ENCODE data around the gene LSM11.
A peak's percentile ranks its signal among the peaks of the same experiment; 100 is the strongest.
"Not testable (repeated sequence)": the region's sequence is repeated elsewhere in the genome, so short reads cannot be mapped to it uniquely, and the experiment has no call there.

LSM11 gene

DNA sequence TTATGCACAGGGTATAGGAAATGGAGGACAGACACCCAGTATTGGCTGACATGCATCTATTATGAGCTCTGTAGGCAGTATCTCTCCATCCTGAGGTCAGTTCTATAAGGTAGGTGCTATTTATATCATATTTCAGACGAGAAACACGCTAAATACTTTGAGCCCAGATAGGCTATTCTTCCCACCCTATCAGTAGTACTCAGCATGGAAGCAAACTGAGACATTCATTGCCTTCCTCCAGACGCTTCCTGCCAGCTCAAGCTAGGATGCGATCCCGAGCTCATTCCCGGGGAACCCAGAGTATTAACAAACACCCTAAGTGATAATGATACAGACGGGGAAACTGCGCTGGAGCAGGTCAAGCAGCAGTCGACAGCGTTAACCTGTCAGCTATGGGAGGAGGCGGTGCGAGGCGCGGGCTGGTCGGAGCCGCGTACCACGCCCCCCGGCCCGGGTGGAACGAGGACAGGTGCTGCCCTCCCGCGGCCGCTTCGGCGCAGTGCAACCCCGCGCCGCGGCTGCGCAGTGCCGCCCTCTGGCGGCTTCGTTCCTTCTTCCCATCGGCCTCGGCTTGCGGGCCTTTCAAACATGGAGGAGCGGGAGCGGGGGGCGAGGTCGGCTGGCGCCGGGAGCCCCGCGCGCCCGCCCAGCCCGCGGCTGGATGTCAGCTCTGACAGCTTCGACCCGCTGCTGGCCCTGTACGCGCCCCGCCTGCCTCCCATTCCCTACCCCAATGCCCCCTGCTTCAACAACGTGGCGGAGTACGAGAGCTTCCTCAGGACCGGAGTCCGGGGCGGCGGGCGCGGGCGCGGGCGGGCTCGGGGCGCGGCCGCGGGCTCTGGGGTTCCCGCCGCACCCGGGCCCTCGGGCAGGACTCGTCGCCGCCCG is at the start of gene LSM11:
Gene LSM11, plus strand, starts transcription at position 550 of the 888 bp plus-strand sequence. Its CDS starts 39 bp downstream, at position 589.
- H3K27ac ChIP-seq, result peak within 1 kb of the TSS; percentile 77; the same call in 1 of the 2 replicates
- TF ChIP-seq, protein P1, sequence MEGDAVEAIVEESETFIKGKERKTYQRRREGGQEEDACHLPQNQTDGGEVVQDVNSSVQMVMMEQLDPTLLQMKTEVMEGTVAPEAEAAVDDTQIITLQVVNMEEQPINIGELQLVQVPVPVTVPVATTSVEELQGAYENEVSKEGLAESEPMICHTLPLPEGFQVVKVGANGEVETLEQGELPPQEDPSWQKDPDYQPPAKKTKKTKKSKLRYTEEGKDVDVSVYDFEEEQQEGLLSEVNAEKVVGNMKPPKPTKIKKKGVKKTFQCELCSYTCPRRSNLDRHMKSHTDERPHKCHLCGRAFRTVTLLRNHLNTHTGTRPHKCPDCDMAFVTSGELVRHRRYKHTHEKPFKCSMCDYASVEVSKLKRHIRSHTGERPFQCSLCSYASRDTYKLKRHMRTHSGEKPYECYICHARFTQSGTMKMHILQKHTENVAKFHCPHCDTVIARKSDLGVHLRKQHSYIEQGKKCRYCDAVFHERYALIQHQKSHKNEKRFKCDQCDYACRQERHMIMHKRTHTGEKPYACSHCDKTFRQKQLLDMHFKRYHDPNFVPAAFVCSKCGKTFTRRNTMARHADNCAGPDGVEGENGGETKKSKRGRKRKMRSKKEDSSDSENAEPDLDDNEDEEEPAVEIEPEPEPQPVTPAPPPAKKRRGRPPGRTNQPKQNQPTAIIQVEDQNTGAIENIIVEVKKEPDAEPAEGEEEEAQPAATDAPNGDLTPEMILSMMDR (conservative IDR thresholded peaks at IDR 0.05), result peak; percentile 99

DNA sequence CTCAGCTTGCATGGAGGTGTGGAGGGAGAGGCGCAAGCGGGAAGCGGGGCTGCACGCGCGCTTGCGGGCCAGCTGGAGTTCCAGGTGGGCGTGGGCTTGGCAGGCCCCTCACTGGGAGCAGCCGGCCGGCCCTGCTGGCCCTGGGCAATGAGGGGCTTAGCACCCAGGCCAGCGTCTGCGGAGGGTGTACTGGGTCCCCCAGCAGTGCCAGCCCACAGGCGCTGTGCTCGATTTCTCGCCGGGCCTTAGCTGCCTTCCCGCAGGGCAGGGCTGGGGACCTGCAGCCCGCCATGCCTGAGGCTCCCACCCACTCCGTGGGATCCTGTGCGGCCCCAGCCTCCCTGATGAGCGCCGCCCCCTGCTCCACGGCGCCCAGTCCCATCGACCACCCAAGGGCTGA is 49.7 kb upstream of the LSM11 start:
- H3K27ac ChIP-seq, result not testable (repeated sequence)

DNA sequence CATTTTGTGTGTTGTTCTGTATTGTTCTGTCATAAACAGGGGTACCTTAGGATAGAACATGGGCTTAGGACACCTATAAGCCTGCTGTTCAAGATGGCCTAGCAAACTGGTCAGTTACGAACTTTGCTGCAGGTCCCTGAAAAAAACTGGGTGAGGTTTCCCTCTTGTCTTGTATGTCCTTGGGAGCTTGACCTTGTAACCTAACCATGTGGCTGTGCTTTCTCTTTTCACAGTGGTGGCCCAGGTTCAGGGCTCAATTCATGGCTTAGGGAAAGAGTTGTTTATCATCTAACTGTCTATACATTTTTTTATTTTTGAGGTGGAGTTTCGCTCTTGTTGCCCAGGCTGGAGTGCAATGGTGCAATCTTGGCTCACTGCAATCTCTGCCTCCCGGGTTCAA is 47.4 kb upstream of the LSM11 start:
- not testable (repeated sequence) for H3K27ac ChIP-seq

DNA sequence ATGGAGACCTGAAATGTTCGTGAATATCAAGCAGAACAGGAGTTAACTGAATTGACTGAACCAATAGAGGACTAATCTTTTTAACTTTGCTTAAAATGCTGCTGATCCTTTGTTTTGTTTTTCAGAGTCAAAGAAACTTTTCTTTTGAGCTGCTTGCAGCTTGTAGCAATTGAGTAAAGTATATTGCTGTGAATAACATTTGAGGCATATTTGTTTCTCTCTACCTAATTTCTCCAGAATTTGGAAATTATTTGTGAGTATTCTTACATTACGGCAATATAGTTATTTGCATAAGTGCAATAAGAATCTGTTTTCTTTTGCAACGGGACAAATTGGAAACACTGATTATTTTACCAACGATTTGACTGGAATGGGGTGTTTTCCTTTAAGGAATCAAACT is 44.8 kb upstream of the LSM11 start:
- H3K27ac ChIP-seq, result not testable (repeated sequence)

DNA sequence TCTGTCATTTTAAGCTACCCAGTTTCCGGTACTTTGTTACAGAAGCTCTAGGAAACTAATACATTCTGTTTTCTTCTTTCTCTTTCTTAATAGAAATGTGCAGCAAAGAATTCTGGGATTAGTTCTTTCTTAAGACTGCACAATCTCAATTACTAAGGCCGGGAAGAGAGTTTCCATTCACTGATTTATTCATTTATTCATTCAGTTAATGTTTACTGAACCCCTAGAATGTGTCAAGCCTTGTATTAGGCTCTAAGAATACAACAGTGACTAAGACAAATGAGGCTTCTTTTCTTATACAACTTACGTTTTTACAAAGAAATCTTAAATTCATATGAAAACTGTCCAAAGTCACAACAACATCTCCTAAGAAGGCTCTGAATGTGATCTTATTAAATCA is 39.8 kb upstream of the LSM11 start:
- TF ChIP-seq, protein P1 (conservative IDR thresholded peaks at IDR 0.05), result no peak
- H3K27ac ChIP-seq, result no peak overlapping the region

DNA sequence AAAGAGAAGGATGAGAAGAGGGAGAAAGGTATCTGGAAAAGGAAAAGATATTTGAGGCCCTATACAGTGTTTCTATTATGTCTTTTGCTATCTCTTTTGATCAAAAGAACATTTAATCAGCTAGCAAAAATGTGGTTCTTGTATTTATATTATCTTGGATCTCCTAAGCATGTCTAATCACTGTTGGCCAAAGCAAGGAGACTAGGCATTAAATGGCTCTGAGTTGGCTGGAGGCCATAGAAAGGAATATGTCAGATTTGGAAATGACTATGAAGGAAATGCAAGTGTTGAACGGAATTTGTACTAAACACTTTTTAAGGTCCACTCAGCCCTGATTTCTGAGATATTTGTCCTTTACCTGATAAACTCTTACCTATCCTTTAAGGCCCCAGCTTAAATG is 34.6 kb upstream of the LSM11 start:
- peak overlapping the region; percentile 58 for H3K27ac ChIP-seq
- TF ChIP-seq, protein P1 (conservative IDR thresholded peaks at IDR 0.05), result no peak

DNA sequence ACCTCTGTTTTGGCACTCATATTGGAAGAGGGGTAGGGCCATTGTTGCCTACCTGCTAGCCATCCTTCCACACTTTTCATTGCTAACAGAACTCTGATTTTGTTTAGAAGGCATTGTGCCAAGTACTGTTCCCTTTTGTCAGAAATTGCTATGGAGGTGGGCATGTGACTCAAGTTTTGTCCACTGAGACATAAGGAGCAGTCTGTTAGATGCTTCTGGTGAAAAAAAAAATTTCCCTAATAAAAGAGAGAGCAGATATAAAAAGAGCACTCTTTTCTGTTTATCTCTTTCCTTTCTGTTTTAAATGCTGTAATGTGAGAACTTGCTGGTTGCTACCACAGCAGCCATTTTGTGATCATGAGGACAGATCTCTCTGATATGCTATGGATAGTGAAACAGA is 34.2 kb upstream of the LSM11 start:
- TF ChIP-seq, protein P1 (conservative IDR thresholded peaks at IDR 0.05), result no peak
- peak overlapping the region; percentile 58 for H3K27ac ChIP-seq

DNA sequence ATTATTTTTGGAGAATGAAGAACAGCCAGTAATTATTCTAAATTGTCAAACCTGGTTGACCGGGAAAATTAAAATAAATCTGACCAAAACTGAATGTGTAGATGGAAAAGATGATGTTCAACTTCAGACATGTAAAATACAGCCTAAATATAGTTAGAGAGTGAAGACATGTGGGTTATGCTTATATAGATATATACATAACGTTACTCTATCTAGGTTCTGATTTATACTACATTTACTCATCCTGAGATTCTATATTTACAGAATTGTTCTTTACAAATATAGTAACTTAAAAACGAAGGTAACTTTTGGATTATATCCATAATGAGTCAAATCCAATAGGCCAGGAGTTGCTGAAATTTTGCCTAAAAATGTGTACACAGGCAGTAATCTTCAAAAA is 33.1 kb upstream of the LSM11 start:
- TF ChIP-seq, protein P1 (conservative IDR thresholded peaks at IDR 0.05), result no peak
- H3K27ac ChIP-seq, result no peak overlapping the region

DNA sequence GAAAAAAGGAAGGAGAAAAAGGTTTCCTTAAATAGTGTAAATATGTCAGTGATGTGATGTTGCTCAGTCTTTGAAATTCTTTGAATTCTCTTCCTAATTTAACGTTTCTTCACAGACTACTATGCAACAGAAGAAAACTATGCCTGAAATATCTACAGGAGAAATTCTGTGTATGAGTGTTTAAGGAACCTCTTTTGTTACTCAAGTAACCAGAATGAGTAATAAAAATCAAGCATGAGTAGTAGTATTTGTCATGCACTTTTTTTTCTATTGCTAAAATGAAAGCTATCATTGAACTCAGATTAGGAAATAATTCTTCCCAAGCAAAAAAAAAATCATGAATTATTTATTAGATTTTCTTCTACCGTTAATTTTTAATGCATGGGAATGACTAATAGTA is 32.6 kb upstream of the LSM11 start:
- TF ChIP-seq, protein P1 (conservative IDR thresholded peaks at IDR 0.05), result no peak
- no peak overlapping the region for H3K27ac ChIP-seq
